ENCODE data around the gene L3HYPDH.

Gene L3HYPDH

DNA sequence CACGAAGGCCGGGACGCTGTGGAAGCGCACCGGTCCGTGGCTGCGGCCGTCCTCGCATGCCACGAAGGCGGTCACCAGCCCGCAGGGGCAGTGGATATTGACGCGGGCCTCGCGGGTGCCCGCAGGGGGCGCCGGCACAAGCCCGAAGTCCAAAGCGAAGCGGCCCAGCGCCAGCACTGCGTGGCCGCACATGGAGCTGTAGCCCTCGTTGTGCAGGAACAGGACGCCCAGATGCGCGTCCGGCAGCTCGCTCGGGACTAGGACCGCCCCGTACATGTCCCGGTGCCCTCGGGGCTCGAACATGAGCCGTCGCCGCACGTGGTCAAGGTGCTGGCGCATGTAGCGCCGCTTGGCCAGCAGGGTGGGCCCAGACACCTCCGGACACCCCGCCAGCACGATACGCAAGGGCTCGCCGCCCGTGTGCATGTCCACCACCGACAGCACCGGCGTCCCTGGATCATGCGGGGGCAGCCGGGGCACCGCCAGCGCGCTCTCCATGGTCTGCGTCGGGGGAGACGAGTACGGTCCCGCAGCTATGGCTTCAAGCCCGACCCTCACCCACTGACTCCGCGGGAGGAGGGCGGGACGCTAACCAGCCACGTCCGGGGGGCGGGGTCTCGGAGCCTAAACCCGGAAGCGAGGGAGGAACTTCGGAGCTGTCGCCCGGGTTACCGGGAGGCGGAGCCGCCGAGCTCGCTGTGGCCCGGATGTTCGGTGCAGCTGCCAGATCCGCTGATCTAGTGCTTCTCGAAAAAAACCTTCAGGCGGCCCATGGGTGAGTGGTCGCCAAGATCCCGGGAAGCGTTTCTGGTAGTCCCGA lies at the start of gene L3HYPDH, which contains the start of gene JKAMP:
TSS of gene L3HYPDH (minus strand) at position 590 of the 820 bp plus-strand sequence. CDS start at position 498, 92 bp downstream.
TSS of gene JKAMP (plus strand) at position 699 of the 820 bp plus-strand sequence. CDS start at position 772, 73 bp downstream.
- H3K4me3 ChIP-seq (ENCODE audit: low read length) = peak within 1 kb of the TSS; percentile 88
- peak within 1 kb of the TSS; percentile 91 for H3K9ac ChIP-seq (ENCODE audit: low read length)
- no peaks in the 10 kb centered on the region for H3K27me3 ChIP-seq (replicated peaks; ENCODE audit: control insufficient read depth, insufficient read depth, low read length)
- DNase-seq (ENCODE audit: low read depth) = peak; percentile 99
- H3K9me3 ChIP-seq (ENCODE audit: control insufficient read depth, low read length) = no peaks in the 10 kb centered on the region
- H3K4me1 ChIP-seq (ENCODE audit: control insufficient read depth, insufficient read depth, low read length) = peaks cover 55% of the 10 kb centered on the region
- H3K36me3 ChIP-seq (ENCODE audit: control insufficient read depth, insufficient read depth, low read length, severe bottlenecking) = peaks cover 18% of the 10 kb centered on the region

DNA sequence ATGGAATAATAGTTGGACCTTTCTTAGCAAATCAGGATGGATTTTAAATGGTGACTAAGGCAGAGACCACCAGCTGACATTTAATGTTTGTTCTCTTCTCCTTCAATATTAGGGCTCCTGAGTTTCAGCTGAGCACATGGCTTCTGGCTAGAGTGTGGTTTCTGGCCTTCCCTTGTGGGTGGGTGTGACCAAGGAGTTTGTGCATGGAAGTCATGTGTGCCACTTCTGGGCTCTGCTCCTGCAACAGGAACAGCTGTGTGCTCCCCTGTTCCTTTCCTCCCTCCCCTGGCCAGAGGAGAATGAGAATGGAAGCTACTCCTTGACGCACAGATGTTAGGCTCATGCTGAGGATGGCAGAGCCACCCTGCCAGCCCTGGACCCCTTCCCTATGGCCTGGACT lies 48.2 kb upstream of the L3HYPDH start:
- no peak overlapping the region for H3K4me3 ChIP-seq (ENCODE audit: low read length)
- H3K9me3 ChIP-seq (ENCODE audit: control insufficient read depth, low read length) = peaks cover 8% of the 10 kb centered on the region
- no peak for DNase-seq (ENCODE audit: low read depth)
- H3K9ac ChIP-seq (ENCODE audit: low read length) = no peak overlapping the region
- H3K36me3 ChIP-seq (ENCODE audit: control insufficient read depth, insufficient read depth, low read length, severe bottlenecking) = no peaks in the 10 kb centered on the region
- H3K4me1 ChIP-seq (ENCODE audit: control insufficient read depth, insufficient read depth, low read length) = no peaks in the 10 kb centered on the region
- H3K27me3 ChIP-seq (replicated peaks; ENCODE audit: control insufficient read depth, insufficient read depth, low read length) = peaks cover 4% of the 10 kb centered on the region

- H3K9ac ChIP-seq (ENCODE audit: low read length) = no peak overlapping the region
- H3K4me1 ChIP-seq (ENCODE audit: control insufficient read depth, insufficient read depth, low read length) = no peaks in the 10 kb centered on the region
- H3K27me3 ChIP-seq (replicated peaks; ENCODE audit: control insufficient read depth, insufficient read depth, low read length) = no peaks in the 10 kb centered on the region
- peaks cover 8% of the 10 kb centered on the region for H3K9me3 ChIP-seq (ENCODE audit: control insufficient read depth, low read length)
- H3K36me3 ChIP-seq (ENCODE audit: control insufficient read depth, insufficient read depth, low read length, severe bottlenecking) = no peaks in the 10 kb centered on the region
- H3K4me3 ChIP-seq (ENCODE audit: low read length) = no peak overlapping the region
- DNase-seq (ENCODE audit: low read depth) = no peak
These were observed 46.1 kb upstream of the L3HYPDH start for GRCh38 chr14:59530349-59530748.

- Histone ChIP-seq H3K9me3 (ENCODE audit: control insufficient read depth, low read length) (peaks cover 8% of the 10 kb centered on the region), H3K27me3 (replicated peaks; ENCODE audit: control insufficient read depth, insufficient read depth, low read length) (no peaks in the 10 kb centered on the region), H3K4me1 (ENCODE audit: control insufficient read depth, insufficient read depth, low read length) (no peaks in the 10 kb centered on the region), H3K9ac (ENCODE audit: low read length) (no peak overlapping the region), H3K4me3 (ENCODE audit: low read length) (no peak overlapping the region), H3K36me3 (ENCODE audit: control insufficient read depth, insufficient read depth, low read length, severe bottlenecking) (no peaks in the 10 kb centered on the region)
- DNase-seq (ENCODE audit: low read depth) = no peak
These were observed 45.0 kb upstream of the L3HYPDH start for GRCh38 chr14:59529189-59529588.

GRCh38 chr14:59520224-59520623 lies 36.0 kb upstream of the L3HYPDH start:
- no peaks in the 10 kb centered on the region for H3K27me3 ChIP-seq (replicated peaks; ENCODE audit: control insufficient read depth, insufficient read depth, low read length)
- no peak overlapping the region for H3K4me3 ChIP-seq (ENCODE audit: low read length)
- H3K9me3 ChIP-seq (ENCODE audit: control insufficient read depth, low read length) = no peaks in the 10 kb centered on the region
- DNase-seq (ENCODE audit: low read depth) = no peak
- H3K4me1 ChIP-seq (ENCODE audit: control insufficient read depth, insufficient read depth, low read length) = no peaks in the 10 kb centered on the region
- H3K9ac ChIP-seq (ENCODE audit: low read length) = no peak overlapping the region
- no peaks in the 10 kb centered on the region for H3K36me3 ChIP-seq (ENCODE audit: control insufficient read depth, insufficient read depth, low read length, severe bottlenecking)

- Histone ChIP-seq H3K9me3 (ENCODE audit: control insufficient read depth, low read length) (no peaks in the 10 kb centered on the region), H3K4me1 (ENCODE audit: control insufficient read depth, insufficient read depth, low read length) (no peaks in the 10 kb centered on the region), H3K4me3 (ENCODE audit: low read length) (no peak overlapping the region), H3K36me3 (ENCODE audit: control insufficient read depth, insufficient read depth, low read length, severe bottlenecking) (no peaks in the 10 kb centered on the region), H3K27me3 (replicated peaks; ENCODE audit: control insufficient read depth, insufficient read depth, low read length) (no peaks in the 10 kb centered on the region), H3K9ac (ENCODE audit: low read length) (no peak overlapping the region)
- no peak for DNase-seq (ENCODE audit: low read depth)
These were observed 27.8 kb upstream of the L3HYPDH start for GRCh38 chr14:59511916-59512575.

- no peak for DNase-seq (ENCODE audit: low read depth)
These were observed 26.8 kb upstream of the L3HYPDH start for GRCh38 chr14:59510966-59511365.

GRCh38 chr14:59510001-59510400 lies 25.8 kb upstream of the L3HYPDH start:
- H3K36me3 ChIP-seq (ENCODE audit: control insufficient read depth, insufficient read depth, low read length, severe bottlenecking) = no peaks in the 10 kb centered on the region
- H3K4me1 ChIP-seq (ENCODE audit: control insufficient read depth, insufficient read depth, low read length) = no peaks in the 10 kb centered on the region
- H3K4me3 ChIP-seq (ENCODE audit: low read length) = no peak overlapping the region
- H3K9ac ChIP-seq (ENCODE audit: low read length) = no peak overlapping the region
- H3K27me3 ChIP-seq (replicated peaks; ENCODE audit: control insufficient read depth, insufficient read depth, low read length) = no peaks in the 10 kb centered on the region
- DNase-seq (ENCODE audit: low read depth) = no peak
- no peaks in the 10 kb centered on the region for H3K9me3 ChIP-seq (ENCODE audit: control insufficient read depth, low read length)

More at GRCh38 chr14:59510966-59511365, 26.8 kb upstream of the L3HYPDH start:
- Histone ChIP-seq H3K27me3 (replicated peaks; ENCODE audit: control insufficient read depth, insufficient read depth, low read length) (no peaks in the 10 kb centered on the region), H3K4me1 (ENCODE audit: control insufficient read depth, insufficient read depth, low read length) (no peaks in the 10 kb centered on the region), H3K9ac (ENCODE audit: low read length) (no peak overlapping the region), H3K9me3 (ENCODE audit: control insufficient read depth, low read length) (no peaks in the 10 kb centered on the region), H3K36me3 (ENCODE audit: control insufficient read depth, insufficient read depth, low read length, severe bottlenecking) (no peaks in the 10 kb centered on the region), H3K4me3 (ENCODE audit: low read length) (no peak overlapping the region)

GRCh38 chr14:59509101-59509500 lies 24.9 kb upstream of the L3HYPDH start:
- peaks cover 8% of the 10 kb centered on the region for H3K36me3 ChIP-seq (ENCODE audit: control insufficient read depth, insufficient read depth, low read length, severe bottlenecking)
- no peak overlapping the region for H3K4me3 ChIP-seq (ENCODE audit: low read length)
- H3K9ac ChIP-seq (ENCODE audit: low read length) = no peak overlapping the region
- no peaks in the 10 kb centered on the region for H3K27me3 ChIP-seq (replicated peaks; ENCODE audit: control insufficient read depth, insufficient read depth, low read length)
- H3K4me1 ChIP-seq (ENCODE audit: control insufficient read depth, insufficient read depth, low read length) = no peaks in the 10 kb centered on the region
- DNase-seq (ENCODE audit: low read depth) = no peak
- H3K9me3 ChIP-seq (ENCODE audit: control insufficient read depth, low read length) = no peaks in the 10 kb centered on the region

GRCh38 chr14:59507752-59508103 lies 23.5 kb upstream of the L3HYPDH start:
- Histone ChIP-seq H3K9me3 (ENCODE audit: control insufficient read depth, low read length) (no peaks in the 10 kb centered on the region), H3K9ac (ENCODE audit: low read length) (no peak overlapping the region), H3K36me3 (ENCODE audit: control insufficient read depth, insufficient read depth, low read length, severe bottlenecking) (peaks cover 18% of the 10 kb centered on the region), H3K27me3 (replicated peaks; ENCODE audit: control insufficient read depth, insufficient read depth, low read length) (no peaks in the 10 kb centered on the region), H3K4me1 (ENCODE audit: control insufficient read depth, insufficient read depth, low read length) (no peaks in the 10 kb centered on the region), H3K4me3 (ENCODE audit: low read length) (no peak overlapping the region)
- no peak for DNase-seq (ENCODE audit: low read depth)

DNA sequence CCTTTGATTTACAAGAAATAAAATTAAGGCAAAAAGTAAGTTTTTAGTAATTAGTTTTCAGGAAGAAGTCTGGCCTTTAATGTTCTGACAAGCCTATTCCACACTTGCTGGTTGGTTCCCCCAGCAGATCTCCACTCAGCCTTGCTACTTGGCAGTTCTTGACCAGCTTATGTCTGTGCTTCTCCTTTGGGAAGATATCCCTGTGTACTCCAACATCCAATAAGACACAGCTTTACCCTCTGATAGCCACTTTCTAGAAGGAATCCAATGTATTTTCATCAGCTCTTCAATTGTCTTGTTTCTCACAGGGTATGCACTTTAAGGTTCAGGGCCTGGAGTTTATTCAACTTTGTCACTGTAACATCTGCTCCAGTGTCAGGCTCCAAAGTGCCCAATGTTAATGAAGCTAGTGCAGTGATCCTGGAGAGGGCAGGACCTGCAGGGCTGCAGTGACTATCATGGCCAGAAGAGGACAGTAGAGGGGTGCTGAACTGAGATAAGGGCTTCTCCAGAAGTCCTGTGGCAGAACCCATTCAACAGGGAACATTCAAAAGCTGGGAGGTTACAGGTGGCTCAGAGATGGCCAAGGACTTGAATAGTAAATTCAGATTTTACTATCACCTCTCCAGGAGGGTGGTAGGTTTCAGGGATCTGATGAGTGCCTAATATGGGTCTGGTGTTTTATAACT lies 23.0 kb upstream of the L3HYPDH start:
- Histone ChIP-seq H3K4me1 (ENCODE audit: control insufficient read depth, insufficient read depth, low read length) (no peaks in the 10 kb centered on the region), H3K27me3 (replicated peaks; ENCODE audit: control insufficient read depth, insufficient read depth, low read length) (no peaks in the 10 kb centered on the region), H3K36me3 (ENCODE audit: control insufficient read depth, insufficient read depth, low read length, severe bottlenecking) (peaks cover 18% of the 10 kb centered on the region), H3K9me3 (ENCODE audit: control insufficient read depth, low read length) (no peaks in the 10 kb centered on the region), H3K4me3 (ENCODE audit: low read length) (no peak overlapping the region), H3K9ac (ENCODE audit: low read length) (no peak overlapping the region)
- peak; percentile 62 for DNase-seq (ENCODE audit: low read depth)
